Tibial nerve (tissue), 4 donors: ENCODE measurements around the gene ATOH8. TPM values are rescaled to one million over a fixed set of nuclear protein-coding genes. Genes with fewer than 3 reads are reported as not detected.

Source experiments
- DNase-seq, 2 donors: peaks; one replicate each; pipeline ENCODE4 v3.0.0-alpha.2; 2019; ENCODE audit warnings: low spot score in 2 of 2
- H3K27ac ChIP-seq, 4 donors: fragments of 200-600 bp; sonication (generic) in 3 of 4; one replicate each; pipeline ENCODE4 v1.5.1; 2017 to 2019; ENCODE audit warnings: mild to moderate bottlenecking in 1 of 4
- H3K27me3 ChIP-seq, 2 donors: fragments of 200-600 bp; sonication (generic) in 1 of 2; one replicate each; pipeline versions ENCODE4 v1.5.1 to v1.6.0; 2017 to 2019
- H3K36me3 ChIP-seq, 3 donors: fragments of 200-600 bp; sonication (generic); one replicate each; pipeline ENCODE4 v1.5.1; 2018 to 2019
- H3K4me1 ChIP-seq, 4 donors: fragments of 200-600 bp; sonication (generic) in 3 of 4; one replicate each; pipeline ENCODE4 v1.5.1; 2017 to 2019
- H3K4me3 ChIP-seq, 4 donors: fragments of 200-600 bp; sonication (generic) in 3 of 4; one replicate each; pipeline ENCODE4 v1.5.1; 2017 to 2019; ENCODE audit warnings: mild to moderate bottlenecking in 1 of 4, moderate library complexity in 1 of 4
- H3K9me3 ChIP-seq, 4 donors: fragments of 200-600 bp; sonication (generic) in 3 of 4; one replicate each; pipeline ENCODE4 v1.5.1; 2017 to 2019
- EP300 ChIP-seq, 2 donors: sonication (generic); formaldehyde crosslinking; IDR thresholded peaks; one replicate each; pipeline ENCODE4 v1.6.1; 2017; ENCODE audit warnings: antibody characterized with exemption in 2 of 2, mild to moderate bottlenecking in 1 of 2
- POLR2A ChIP-seq, 2 donors: fragments of 450-650 bp; IDR thresholded peaks; one replicate each; pipeline ENCODE4 v1.6.1; 2017; ENCODE audit warnings: antibody characterized with exemption in 2 of 2, mild to moderate bottlenecking in 2 of 2, moderate library complexity in 2 of 2
- small RNA-seq: library from RNA; depleted of rRNA; stranded (forward); fragments of <200 nt; gene quantifications from one replicate; pipeline ENCODE3, GENCODE V24; 2016
- total RNA-seq, 4 donors: library from RNA; depleted of rRNA; stranded (reverse); fragments of >200 nt; gene quantifications; one replicate each; pipeline ENCODE4 v1.1.0, GENCODE V29; 2016
- TF ChIP-seq, protein P1 (sequence below), 5 experiments: fragments of 200-600 bp in 3 of 5; fragments of 450-650 bp in 2 of 5; sonication (generic) in 3 of 5; IDR thresholded peaks; one replicate each; pipeline ENCODE4 v1.5.1; 2016 to 2019; ENCODE audit warnings: antibody characterized with exemption in 5 of 5, mild to moderate bottlenecking in 3 of 5, moderate library complexity in 2 of 5

Gene ATOH8
- total RNA-seq, 4 donors from 2014 or later: 98.0 to 170 (median 119) TPM

DNA sequence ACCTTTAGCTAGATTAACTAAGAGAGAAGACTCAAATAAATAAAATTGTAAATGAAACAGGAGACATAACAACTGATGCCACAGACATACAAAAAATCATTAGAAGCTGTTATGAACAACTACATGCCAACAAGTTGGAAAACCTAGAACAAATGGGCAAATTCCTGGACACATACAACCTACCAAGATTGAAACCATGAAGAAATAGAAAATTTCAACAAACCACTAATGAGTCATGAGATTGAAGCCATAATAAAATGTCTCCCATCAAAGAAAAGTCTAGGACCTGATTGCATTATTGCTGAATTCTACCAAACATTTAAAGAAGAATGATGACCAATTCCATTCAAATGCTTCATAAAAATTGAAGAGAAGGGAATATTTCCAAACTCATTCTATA, 80.7 kb downstream of the ATOH8 start:
- DNase-seq: no peak
- Histone ChIP-seq H3K36me3 (peaks cover 0 to 18% (median 0%) of the 10 kb centered on the region in 3 donors), H3K27ac (no peak overlapping the region), H3K4me3 (no peak overlapping the region), H3K4me1 (no peaks in the 10 kb centered on the region), H3K9me3 (peaks cover 0 to 3% (median 0%) of the 10 kb centered on the region in 4 donors), H3K27me3 (no peaks in the 10 kb centered on the region)
- no peak for TF ChIP-seq EP300 (IDR thresholded peaks at IDR 0.05)
- TF ChIP-seq POLR2A (IDR thresholded peaks at IDR 0.05): no peak
- TF ChIP-seq, protein P1, sequence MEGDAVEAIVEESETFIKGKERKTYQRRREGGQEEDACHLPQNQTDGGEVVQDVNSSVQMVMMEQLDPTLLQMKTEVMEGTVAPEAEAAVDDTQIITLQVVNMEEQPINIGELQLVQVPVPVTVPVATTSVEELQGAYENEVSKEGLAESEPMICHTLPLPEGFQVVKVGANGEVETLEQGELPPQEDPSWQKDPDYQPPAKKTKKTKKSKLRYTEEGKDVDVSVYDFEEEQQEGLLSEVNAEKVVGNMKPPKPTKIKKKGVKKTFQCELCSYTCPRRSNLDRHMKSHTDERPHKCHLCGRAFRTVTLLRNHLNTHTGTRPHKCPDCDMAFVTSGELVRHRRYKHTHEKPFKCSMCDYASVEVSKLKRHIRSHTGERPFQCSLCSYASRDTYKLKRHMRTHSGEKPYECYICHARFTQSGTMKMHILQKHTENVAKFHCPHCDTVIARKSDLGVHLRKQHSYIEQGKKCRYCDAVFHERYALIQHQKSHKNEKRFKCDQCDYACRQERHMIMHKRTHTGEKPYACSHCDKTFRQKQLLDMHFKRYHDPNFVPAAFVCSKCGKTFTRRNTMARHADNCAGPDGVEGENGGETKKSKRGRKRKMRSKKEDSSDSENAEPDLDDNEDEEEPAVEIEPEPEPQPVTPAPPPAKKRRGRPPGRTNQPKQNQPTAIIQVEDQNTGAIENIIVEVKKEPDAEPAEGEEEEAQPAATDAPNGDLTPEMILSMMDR (IDR thresholded peaks at IDR 0.05): no peak

Small RNA genes within 50 kb of the gene (small RNA-seq; reads per million reads assigned to genes)
- not detected for gene MIR6071
- gene RN7SKP83: not detected
- not detected for gene RNU1-38P

Other genes with a start within 250 kb of the ATOH8 start
- gene MAT2A, start 214.8 kb upstream of the ATOH8 start, total RNA-seq: 100 to 1,000 TPM; 139 to 164 (median 145) TPM
- 10 to 100 TPM; 24.7 to 34.3 (median 27.1) TPM for gene GGCX, start 192.5 kb upstream of the ATOH8 start, total RNA-seq
- 10 to 100 TPM in 2 of 4 donors, 1 to 10 TPM in 2; 4.3 to 24.0 (median 11.8) TPM for gene VAMP8, start 176.4 kb upstream of the ATOH8 start, total RNA-seq
- gene VAMP5, start 169.6 kb upstream of the ATOH8 start, total RNA-seq: 10 to 100 TPM; 39.6 to 91.6 (median 55.6) TPM
- gene RNF181, start 158.2 kb upstream of the ATOH8 start, total RNA-seq: 100 to 1,000 TPM; 117 to 212 (median 162) TPM
- gene TMEM150A, start 151.3 kb upstream of the ATOH8 start, total RNA-seq: 10 to 100 TPM; 12.9 to 29.4 (median 16.6) TPM
- 10 to 100 TPM; 15.7 to 21.9 (median 19.7) TPM for gene C2orf68, start 141.9 kb upstream of the ATOH8 start, total RNA-seq
- 100 to 1,000 TPM in 2 of 4 donors, 10 to 100 TPM in 2; 90.0 to 173 (median 130) TPM for gene USP39, start 137.8 kb upstream of the ATOH8 start, total RNA-seq
- not detected for gene SFTPB, start 85.8 kb upstream of the ATOH8 start, total RNA-seq
- 1 to 10 TPM in 1 of 4 donors, under 1 TPM in 2, not detected in 1; 0.63 to 4.2 (median 0.98) TPM for gene GNLY, start 59.6 kb upstream of the ATOH8 start, total RNA-seq
- 10 to 100 TPM; 30.9 to 37.4 (median 32.9) TPM for gene ST3GAL5, start 135.0 kb downstream of the ATOH8 start, total RNA-seq